HG03432 (cell line): ENCODE results near the gene NUDT15.

Experiments
- ATAC-seq: cut with Tn5 transposase; IDR thresholded peaks from one replicate; pipeline ENCODE4 v1.9.1; 2021; ENCODE audit warnings: mild to moderate bottlenecking, moderate library complexity; ENCODE audit not compliant: unreplicated experiment

The NUDT15 gene

DNA sequence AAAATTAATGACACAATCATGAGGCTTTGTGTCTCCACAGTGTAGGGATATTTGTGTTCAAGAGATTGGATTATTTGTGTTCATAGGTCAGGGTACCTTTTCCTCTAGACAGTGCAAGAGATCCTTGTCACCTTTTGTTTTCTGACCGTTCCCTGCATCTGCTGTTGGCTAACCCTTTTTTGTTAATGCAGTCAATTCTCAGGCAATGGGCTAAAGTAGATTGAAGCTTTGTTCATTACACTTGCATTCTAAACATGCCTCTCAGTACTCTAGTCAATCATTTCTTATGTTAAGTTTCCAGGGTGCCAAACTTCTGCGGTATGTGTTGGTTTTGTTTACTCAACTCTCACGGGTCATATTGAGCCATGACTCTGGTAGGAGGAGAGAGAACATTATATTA, 59.1 kb downstream of the NUDT15 start:
- ATAC-seq: no peak
